ENCODE data around the gene SERPINA4.

DNA sequence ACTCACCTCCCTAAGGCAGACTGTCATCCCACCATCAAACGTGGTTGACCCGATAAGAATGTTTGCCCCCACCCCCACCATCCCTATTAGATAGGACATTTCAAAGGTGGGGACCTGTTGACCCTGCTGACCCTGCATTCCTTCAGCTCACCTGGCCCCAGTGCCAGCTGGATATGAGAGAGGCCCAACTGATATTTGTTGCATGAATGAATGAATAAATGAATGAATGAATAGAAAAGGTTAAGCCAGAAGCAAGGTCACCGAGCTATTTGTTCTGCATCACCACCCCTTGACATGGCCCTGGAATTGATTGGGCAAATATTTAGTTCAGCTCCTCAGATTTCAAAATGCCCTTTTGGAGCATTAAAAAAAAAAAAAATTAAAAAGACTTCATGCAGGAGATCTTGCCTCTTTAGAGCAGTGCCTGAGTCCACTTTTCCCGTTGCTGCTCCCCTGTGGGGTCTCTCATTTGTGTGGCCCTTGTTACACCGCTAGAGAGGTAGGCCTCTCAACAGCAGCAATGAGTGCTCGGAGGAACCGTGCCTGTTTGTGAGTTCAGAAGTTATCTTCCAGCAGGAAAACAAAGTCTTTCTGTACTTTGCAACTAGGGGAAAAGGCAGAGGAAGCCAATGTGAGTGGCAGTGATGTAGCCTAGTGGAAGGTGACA is 11.5 kb downstream of the SERPINA4 start:
- TF ChIP-seq NANOG (IDR thresholded peaks at IDR 0.05; ENCODE audit: borderline replicate concordance), result no peak
- TF ChIP-seq ZNF114 (CRISPR knock-in tag; IDR thresholded peaks at IDR 0.05), result no peak
- TF ChIP-seq, protein P1, sequence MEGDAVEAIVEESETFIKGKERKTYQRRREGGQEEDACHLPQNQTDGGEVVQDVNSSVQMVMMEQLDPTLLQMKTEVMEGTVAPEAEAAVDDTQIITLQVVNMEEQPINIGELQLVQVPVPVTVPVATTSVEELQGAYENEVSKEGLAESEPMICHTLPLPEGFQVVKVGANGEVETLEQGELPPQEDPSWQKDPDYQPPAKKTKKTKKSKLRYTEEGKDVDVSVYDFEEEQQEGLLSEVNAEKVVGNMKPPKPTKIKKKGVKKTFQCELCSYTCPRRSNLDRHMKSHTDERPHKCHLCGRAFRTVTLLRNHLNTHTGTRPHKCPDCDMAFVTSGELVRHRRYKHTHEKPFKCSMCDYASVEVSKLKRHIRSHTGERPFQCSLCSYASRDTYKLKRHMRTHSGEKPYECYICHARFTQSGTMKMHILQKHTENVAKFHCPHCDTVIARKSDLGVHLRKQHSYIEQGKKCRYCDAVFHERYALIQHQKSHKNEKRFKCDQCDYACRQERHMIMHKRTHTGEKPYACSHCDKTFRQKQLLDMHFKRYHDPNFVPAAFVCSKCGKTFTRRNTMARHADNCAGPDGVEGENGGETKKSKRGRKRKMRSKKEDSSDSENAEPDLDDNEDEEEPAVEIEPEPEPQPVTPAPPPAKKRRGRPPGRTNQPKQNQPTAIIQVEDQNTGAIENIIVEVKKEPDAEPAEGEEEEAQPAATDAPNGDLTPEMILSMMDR (conservative IDR thresholded peaks at IDR 0.05; ENCODE audit: low read depth in 2 of 2), result no peak
- no peak for TF ChIP-seq EZH2 (IDR thresholded peaks at IDR 0.05; ENCODE audit: low read depth, unreplicated experiment)
- no peak for TF ChIP-seq EZH2phosphoT487 (IDR thresholded peaks at IDR 0.05; ENCODE audit: unreplicated experiment)
- TF ChIP-seq POLR2AphosphoS5 (IDR thresholded peaks at IDR 0.05; ENCODE audit: low read depth), result no peak
- TF ChIP-seq JUNB (IDR thresholded peaks at IDR 0.05; ENCODE audit: unreplicated experiment), result no peak

All from GM23338 (cell line).